ENCODE results near the gene WDR7.
"Not testable (repeated sequence)": the region's sequence is repeated elsewhere in the genome, so short reads cannot be mapped to it uniquely, and the experiment has no call there.

The WDR7 gene

DNA sequence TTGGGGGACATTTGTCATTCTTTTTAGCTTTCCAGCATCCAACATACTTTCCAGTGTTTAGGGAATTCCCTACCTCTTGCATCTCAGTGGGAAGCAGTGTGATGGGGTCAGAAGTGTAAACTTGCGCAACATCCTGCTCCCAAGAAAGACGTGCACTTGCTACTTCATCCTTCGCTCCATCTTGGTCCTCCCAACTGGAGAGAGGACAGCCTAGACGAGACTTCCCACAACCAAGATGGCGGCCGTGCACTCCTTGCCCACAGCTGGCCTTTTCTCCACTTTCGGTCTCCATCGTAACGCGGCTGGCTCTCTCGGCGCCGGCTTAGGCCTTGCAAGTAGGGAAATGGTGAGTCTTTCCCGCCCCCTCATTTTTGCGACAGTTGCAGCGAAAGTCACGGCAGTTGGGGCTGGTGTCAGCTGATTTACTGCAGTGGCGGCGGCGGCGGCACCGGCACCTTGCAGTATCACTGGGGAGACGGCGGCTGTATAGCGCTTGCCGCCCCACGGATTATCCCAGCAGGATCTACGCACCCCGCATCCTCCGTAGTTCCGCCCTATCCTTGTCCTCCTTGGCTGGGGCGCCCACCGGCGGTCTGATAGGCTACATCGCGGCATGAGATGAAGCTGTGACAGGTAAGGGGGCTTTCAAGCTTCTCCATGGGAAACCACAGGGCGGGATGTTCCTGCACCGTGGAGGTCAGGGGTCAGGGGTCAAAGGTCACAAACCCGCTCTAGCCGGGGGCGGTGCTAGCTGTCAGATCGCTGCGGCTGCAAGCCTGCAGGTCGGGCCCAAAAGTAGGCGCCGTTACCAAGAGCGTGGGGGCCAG, at the start of gene WDR7:
Gene WDR7, plus strand, starts transcription at position 416 of the 827 bp plus-strand sequence. CDS start 21,157 bp downstream, outside the sequence.
- peak; percentile 92 to 93 for DNase-seq

DNA sequence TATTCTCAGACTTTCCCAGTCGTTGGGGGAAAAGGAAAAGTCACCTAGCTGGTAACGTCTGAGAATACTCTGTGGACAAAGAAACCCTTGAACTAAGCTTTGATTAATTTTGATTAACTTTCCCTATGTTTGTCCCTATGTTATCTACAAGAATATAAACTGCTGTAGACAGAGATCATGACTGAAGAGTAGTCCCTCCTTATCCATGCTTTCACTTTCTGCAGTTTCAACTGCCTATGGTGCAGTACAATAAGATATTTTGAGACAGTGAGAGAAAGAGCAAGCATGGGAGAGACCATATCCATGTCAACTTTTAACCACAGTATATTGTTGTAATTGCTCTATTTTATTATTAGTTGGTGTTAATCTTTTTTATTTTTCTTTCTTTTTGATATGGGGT, 44.5 kb upstream of the WDR7 start:
- no peak for DNase-seq

GRCh38 chr18:56615738-56616520, 35.2 kb upstream of the WDR7 start:
- no peak for DNase-seq

DNA sequence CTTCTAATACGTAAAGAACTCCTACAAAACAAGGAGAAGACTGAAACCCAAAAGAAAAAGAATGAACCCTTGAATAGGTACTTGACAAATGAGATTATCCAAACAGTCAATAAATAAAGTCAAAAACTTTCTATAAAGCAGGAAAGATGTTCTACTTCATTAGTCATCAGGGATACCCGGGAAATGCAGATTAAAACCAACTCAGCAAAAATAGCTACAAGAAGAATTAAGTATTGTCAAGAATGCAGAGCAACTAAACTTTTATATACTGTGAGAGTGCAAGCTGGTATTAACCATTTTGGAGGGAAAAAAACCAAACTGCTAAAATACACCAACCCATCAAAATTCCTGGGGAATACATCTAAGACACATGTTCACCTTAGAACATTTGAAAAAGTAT, 23.2 kb upstream of the WDR7 start:
- DNase-seq, result no peak

- no peak for DNase-seq
Measured at GRCh38 chr18:56632070-56633022, 18.8 kb upstream of the WDR7 start.

- DNase-seq, result no peak
Measured at GRCh38 chr18:56635007-56635406, 16.2 kb upstream of the WDR7 start.

- no peak for DNase-seq
Measured at GRCh38 chr18:56637176-56637575, 14.0 kb upstream of the WDR7 start.

DNA sequence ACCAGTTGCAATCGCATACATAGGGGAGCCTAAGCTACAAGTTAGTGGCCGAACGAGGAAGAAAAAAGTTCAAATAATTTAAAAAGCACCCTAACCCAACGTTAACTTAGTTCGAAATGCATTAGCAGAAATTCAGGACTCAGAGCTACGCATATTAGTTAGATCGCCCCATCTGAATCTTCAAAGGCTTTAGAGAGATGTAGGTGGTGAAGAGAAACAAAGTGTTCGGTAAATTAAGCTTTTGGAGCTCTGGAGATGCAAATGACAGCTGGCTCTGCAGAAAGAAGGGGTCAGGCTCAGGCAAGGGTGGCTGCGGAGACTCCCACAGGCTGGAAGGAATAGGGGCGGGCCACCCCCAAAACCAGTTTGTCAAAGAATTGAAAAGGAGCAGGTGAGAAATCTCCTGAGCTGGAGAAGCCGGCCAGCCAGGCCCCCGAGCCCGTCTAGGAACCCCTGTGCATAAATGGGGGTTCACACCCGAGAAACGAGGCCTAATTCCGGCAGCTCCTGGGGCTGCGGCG, 13.4 kb upstream of the WDR7 start:
- DNase-seq, result no peak

DNA sequence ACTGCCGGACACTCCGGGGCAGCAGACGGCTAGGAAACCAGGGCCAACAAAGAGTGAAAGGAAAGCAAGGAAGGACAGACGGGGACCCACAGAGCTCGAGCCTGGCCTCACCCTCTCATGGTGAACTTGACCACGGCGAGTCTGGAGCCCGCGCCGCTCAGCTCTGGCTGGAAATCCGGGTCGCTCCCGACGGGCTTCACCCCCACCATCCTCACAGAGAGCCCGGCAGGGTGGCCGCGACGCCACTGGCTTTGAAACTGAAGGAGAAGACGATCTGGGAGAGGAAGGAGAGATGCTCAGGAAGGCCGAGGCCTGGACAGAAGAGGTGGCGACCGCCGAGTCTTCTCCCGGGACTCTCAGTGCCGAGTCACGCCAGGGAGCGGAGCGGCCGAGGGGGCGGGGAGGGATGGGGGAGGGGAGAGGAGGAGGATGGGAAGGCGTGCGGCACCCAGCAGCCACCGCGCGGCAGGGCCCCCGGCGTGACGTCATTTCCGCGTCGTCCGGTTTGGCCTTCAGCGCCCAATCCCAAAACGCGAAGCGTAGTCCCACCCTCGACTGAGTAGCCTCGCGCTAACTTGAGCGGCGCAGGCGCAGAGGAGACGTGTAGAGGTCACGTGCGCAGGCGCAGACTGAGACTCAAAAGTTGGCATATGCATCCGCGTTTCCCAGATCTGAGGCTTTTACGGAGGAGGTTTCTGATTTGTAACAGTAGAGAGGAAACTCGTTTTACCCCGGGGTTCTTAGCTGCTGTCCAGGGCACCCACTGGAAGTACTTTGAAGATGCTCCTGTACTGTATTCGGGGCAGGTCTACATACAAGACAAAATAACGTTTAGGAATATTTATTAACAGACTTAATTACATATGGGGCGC, 12.7 kb upstream of the WDR7 start, which contains the start of gene TXNL1:
Gene TXNL1, minus strand, starts transcription at position 361 of the 872 bp plus-strand sequence. Its CDS starts 152 bp downstream, at position 209.
- peak; percentile 90 to 91 for DNase-seq

DNA sequence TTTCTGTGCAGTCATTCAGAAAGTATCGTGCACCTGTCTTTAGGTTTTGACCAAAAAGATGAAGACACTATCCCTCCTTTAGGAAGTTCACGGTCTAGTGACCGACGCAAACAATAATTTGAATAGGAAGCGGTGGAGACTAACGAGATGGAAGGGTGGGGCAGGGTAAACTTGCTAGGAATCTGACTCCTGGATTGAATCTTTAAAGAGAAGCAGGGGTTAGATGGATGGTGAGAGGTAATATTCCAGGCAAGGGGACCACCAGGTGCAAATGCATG, 12.1 kb upstream of the WDR7 start:
- no peak for DNase-seq

- no peak for DNase-seq
Measured at GRCh38 chr18:56639571-56639970, 11.6 kb upstream of the WDR7 start.

DNA sequence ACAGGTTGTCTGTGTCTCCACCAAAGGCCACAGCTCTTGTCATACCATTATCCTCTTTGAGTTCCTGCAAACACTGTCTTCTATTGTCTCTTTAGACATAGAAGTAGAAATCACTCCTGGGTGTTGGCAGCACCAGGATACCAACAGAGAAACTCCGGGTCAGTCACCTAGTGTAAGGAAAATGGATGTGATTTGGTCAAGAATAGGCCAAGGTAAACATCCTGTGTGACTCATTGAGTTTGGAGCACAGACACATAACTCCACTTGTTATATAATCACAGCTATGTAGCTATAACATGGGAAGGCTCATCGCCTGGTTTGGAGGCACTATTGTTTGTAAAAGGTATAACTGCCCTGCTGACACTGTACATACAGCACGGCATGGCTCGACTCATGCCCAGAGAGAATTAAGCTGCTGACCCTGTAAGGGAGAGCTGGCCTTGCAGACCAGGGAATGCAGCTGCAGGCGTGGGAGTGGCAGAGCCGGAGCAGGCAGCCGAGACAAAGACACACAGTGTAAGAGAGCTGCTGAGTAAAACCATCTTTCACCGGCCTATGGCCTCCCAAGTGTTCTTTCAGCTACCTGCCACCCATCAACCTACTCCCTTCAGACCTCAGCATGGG, 9.3 kb upstream of the WDR7 start:
- no peak for DNase-seq

- DNase-seq, result no peak
Measured at GRCh38 chr18:56643381-56643780, 7.8 kb upstream of the WDR7 start.

DNA sequence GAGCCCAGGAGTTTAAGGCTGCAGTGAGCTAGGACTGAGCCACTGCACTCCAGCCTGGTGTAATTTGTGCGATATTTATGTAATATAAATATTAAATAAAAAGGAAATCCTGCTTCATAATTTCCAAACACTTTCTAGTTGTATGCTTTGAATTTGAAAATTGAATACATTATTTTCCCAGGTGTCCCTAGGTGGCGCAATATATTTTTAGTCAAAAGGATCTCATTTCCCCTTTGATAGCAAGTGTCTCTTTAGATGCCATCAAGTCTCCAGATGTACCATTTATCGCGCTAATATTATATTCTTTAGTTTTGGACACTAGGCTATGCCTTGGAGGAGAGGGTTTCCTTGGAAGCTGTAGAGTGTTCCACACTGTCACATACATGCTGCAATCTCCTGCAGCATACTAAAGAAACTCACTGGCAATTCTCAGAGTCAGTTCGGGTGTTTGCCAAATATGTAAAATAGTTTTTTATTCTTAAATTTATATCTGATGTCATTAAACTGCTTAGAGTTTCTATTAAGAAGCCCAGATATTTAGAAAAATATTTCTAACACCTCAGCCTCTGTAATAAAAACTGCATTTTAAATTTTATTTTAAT, 5.6 kb upstream of the WDR7 start:
- peak in 1 of 2 experiments; percentile 30 for DNase-seq

- DNase-seq, result no peak
Measured at GRCh38 chr18:56647071-56647470, 4.1 kb upstream of the WDR7 start.

DNA sequence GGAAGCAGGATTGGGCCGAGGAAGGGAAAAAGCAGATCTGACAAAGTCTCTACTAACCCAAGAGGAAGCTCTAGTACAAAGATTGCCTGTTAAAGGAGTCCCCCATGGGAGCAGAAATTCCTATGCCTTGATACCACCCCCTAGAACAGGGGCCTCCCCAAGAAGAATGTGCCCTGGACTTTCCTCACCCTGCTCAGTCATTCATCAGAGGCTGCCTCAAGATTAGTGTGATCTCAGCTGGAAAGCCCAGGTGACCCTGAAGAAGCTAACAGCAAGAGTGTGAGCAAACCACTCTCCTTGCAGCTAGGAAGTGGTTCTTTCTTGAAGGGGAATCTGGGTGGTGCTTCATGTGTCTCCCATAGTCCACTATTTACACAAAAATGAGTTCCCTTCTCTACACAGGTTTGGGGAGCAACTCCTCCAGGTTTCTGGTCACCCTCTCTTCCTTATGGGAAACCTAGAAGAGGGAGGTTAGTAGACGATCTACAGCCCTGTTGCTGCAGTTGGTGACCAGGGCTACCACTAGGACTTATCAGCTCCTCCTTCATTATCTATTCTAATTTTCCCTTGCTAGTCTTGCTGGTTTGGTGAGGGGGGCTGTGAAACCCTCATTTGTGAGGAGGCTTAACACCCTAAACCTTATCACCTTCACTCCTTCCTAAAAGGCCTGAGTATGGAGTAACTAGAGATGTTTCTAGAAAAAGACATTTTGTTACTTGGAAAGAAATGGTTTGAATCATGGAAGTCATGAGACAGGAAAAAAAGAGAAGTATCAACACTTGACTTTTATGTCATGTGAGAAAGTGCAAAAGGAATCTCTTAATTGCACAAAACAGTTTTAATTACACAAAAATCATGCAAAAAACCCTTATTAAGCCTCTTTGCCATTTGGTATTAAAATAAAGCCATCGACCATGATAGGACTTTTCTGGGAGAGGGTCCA, 2.9 kb upstream of the WDR7 start:
- DNase-seq, result no peak

DNA sequence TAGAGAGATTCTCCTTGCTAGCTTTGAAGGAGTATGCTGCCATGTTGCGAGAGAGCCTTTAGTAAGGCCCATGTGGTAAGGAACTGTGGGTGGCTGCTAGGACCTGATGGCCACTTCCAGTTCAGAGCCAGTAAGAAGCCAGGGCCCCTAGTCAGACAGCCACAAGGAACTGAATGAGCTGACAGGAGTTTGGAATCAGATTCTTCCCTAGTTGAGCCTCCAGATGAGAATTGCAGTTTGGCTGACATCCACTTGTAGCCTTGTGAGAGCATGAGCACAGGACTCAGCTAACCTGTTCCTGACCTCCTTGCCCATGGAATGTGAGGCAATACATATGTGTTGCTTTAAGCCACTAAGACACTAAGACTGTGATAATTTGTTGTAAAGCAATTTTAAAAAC, 1.2 kb upstream of the WDR7 start:
- no peak for DNase-seq

GRCh38 chr18:56651771-56652092, 573 bp downstream of the WDR7 start:
- no peak for DNase-seq

- peak; percentile 26 to 27 for DNase-seq
Measured at GRCh38 chr18:56652802-56653201, 1.6 kb downstream of the WDR7 start.

DNA sequence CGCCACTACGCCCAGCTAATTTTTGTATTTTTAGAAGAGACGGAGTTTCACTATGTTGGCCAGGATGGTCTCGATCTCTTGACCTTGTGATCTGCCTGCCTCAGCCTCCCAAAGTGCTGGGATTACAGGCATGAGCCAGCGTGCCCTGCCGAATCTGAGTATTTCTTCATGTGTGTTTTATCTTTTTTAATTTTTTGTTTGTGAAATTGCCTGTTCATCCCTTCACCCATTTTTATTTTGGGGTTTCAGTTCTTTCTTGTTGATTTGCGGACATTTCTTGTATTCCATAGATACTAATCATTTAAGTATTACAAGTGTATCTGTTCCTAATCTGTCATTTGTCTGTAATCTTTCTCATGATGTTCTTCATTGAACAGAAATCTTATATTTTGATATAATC, 3.1 kb downstream of the WDR7 start:
- DNase-seq, result not testable (repeated sequence)

All from AML-193 (cell line).